Right ventricle myocardium superior (tissue), 1 donor: ENCODE measurements around the gene SAE1. TPM values are rescaled to one million over a fixed set of nuclear protein-coding genes. Genes with fewer than 3 reads are reported as not detected.
"Not testable (repeated sequence)": the region's sequence is repeated elsewhere in the genome, so short reads cannot be mapped to it uniquely, and the experiment has no call there.

ENCODE experiments used
- ATAC-seq: fragments of 200-7000 bp; cut with Tn5 transposase; one replicate; pipeline ENCODE4 v1.9.1; 2020; ENCODE audit warnings: mild to moderate bottlenecking; ENCODE audit not compliant: poor library complexity
- DNase-seq: peaks from one replicate; pipeline ENCODE4 v3.0.0-alpha.2; 2020
- intact Hi-C: fragments of 100-400 bp; cut with DNase I; formaldehyde crosslinking; loops from one replicate; pipeline ENCODE4 v1.11.2; 2022
- long read RNA-seq: library from polyadenylated mRNA; unstranded; transcript quantifications from one replicate; pipeline ENCODE4 v2.0.0, GENCODE V29; 2021
- total RNA-seq: library from RNA; stranded (reverse); fragmentation: NEBNext Ultra II Directional; extraction: Animal tissue kit (Norgen Biotek cat#: 25700); gene quantifications from one replicate; pipeline ENCODE4 v1.2.1, GENCODE V29; 2021
- donor health status: DM: no; HTN: yes; CAD: no; lungs with severe emphysema.

Gene SAE1
- total RNA-seq, result 42.2 TPM
- long read RNA-seq, transcript SAE1-201 (9 exons, 2,049 nt), result major isoform, 92 of 106 reads
- long read RNA-seq, partial matches to known transcripts, result 4 of 106 reads
- long read RNA-seq, other reads (novel, unspliced or antisense), result 6 of 106 reads

- intact Hi-C loops, result loop anchor here (1.0 kb wide), 1 partner anchor 17 kb away; the partner anchor contains the start of gene ZC3H4
- peak; percentile 97 for ATAC-seq
- peak; percentile 96 for DNase-seq
Observed at GRCh38 chr19:47130589-47131227, at the start of gene SAE1. Gene SAE1, plus strand, starts transcription at chr19:47130835. Its CDS starts 96 bp downstream, at chr19:47130931.

GRCh38 chr19:47081095-47081494 is 49.5 kb upstream of the SAE1 start:
- intact Hi-C loops, result no loop called here
- DNase-seq, result no peak
- ATAC-seq, result no peak

GRCh38 chr19:47082493-47082892 is 48.1 kb upstream of the SAE1 start:
- intact Hi-C loops, result no loop called here
- no peak for ATAC-seq
- DNase-seq, result no peak

GRCh38 chr19:47084879-47085439 is 45.7 kb upstream of the SAE1 start:
- DNase-seq, result no peak
- intact Hi-C loops, result no loop called here

GRCh38 chr19:47086280-47086679 is 44.4 kb upstream of the SAE1 start:
- ATAC-seq (no peak), DNase-seq (no peak)
- intact Hi-C loops, result no loop called here

More at GRCh38 chr19:47084879-47085439, 45.7 kb upstream of the SAE1 start:
- no peak for ATAC-seq

- intact Hi-C loops, result no loop called here
- ATAC-seq (no peak), DNase-seq (no peak)
Observed at GRCh38 chr19:47089767-47090350, 40.8 kb upstream of the SAE1 start.

- intact Hi-C loops, result no loop called here
- DNase-seq (no peak), ATAC-seq (no peak)
Observed at GRCh38 chr19:47093254-47093653, 37.4 kb upstream of the SAE1 start.

- ATAC-seq, result no peak
- intact Hi-C loops, result no loop called here
- DNase-seq, result no peak
Observed at GRCh38 chr19:47093841-47094240, 36.8 kb upstream of the SAE1 start.

GRCh38 chr19:47094557-47095475 is 35.8 kb upstream of the SAE1 start:
- no peak for DNase-seq
- no peak for ATAC-seq
- intact Hi-C loops, result no loop called here

- intact Hi-C loops, result no loop called here
- ATAC-seq (no peak), DNase-seq (no peak)
Observed at GRCh38 chr19:47095476-47096099, 35.0 kb upstream of the SAE1 start.

GRCh38 chr19:47096100-47096704 is 34.4 kb upstream of the SAE1 start:
- intact Hi-C loops, result no loop called here
- DNase-seq, result peak; percentile 83
- ATAC-seq, result peak; percentile 79

- no peak for DNase-seq
- peak; percentile 52 for ATAC-seq
Observed at GRCh38 chr19:47096721-47097120, 33.9 kb upstream of the SAE1 start.

GRCh38 chr19:47097396-47098201 is 33.0 kb upstream of the SAE1 start:
- DNase-seq (peak; percentile 70), ATAC-seq (peak; percentile 36)
- intact Hi-C loops, result no loop called here

More at GRCh38 chr19:47096721-47097120, 33.9 kb upstream of the SAE1 start:
- intact Hi-C loops, result no loop called here

GRCh38 chr19:47098608-47099007 is 32.0 kb upstream of the SAE1 start:
- DNase-seq, result no peak
- ATAC-seq, result no peak
- intact Hi-C loops, result no loop called here

GRCh38 chr19:47099576-47100050 is 31.0 kb upstream of the SAE1 start:
- intact Hi-C loops, result no loop called here
- ATAC-seq, result no peak
- DNase-seq, result no peak

- no peak for DNase-seq
- no peak for ATAC-seq
- intact Hi-C loops, result no loop called here
Observed at GRCh38 chr19:47100290-47100689, 30.3 kb upstream of the SAE1 start.

- DNase-seq, intact Hi-C loops, ATAC-seq: not testable (repeated sequence)
Observed at GRCh38 chr19:47101116-47101515, 29.5 kb upstream of the SAE1 start.
